ENCODE data around the gene TRIM7. TPM values are rescaled to one million over a fixed set of nuclear protein-coding genes. Genes with fewer than 3 reads are reported as not detected.

The TRIM7 gene
- total and polyA plus RNA-seq, 2 experiments from 2014 or later = 0.53 to 0.56 TPM

DNA sequence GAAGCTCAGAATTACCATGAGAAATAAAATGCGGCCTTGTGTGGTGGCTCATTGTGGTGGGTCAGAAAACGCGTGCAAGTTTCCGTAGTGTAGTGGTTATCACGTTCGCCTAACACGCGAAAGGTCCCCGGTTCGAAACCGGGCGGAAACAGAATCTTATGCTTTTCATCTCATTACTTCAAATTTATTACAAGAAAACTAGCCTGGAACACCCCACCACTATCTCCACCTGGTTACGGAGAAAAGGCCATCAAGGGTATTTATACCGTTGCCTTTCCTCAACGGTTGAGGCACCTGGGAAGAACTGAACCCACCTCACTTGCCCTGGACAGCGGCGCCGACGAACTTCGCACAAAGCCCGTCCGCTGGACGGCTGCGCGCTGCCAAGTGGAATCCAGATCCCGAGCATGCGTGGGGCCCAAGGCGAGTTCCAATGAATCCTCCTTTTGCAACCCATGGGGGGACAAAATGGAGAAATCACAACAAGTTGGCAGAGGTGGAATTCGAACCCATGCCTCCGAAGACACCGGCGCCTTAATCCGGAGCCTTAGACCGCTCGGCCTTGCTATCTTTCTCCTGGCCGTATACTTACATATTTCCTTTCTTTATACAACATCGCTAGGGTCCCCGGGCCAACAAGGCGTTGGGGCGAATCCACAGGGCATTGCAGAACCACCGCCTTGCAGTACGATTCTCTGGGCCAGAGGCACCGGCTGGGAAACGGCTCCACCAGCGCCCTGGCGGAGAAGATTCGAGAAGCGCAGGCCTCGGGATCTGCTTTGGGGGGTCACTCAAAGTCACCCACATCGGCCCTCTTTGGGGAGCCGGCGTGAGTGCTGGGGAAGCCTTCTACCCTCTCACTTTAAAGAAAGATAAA, 40.7 kb downstream of the TRIM7 start:
- H3K27ac Mint-ChIP-seq = peak overlapping the region; percentile 81

DNA sequence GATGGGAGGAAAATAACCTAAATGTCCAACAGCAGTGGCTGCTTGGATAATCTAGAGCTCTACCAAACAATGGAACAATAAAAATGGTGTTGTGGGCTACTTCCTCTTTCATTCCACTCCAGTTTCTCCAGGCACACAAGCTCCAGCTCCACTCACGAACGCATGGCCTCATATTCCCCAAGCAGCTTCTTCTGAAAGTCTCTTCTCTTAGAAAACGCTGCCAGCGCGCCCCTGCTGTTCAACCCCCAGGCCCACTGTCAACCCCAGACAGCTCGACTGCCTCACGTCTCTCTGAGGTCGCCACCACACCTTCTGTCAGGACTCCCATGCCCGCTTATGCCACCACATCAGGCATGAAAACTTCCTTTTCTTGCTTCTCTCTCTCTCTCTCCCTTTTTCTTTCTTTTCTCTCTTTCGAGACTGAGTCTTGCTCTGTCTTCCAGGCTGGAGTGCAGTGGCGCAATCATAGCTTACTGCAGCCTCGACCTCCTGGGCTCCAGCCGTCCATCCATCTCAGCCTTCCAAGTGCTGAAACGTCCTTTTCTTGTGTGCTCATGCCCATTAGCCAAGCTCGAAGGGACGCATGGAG, 41.4 kb downstream of the TRIM7 start:
- Histone ChIP-seq H3K79me2 (replicated peaks; ENCODE audit: insufficient read depth) (no peaks in the 10 kb centered on the region), H3K27ac (ENCODE audit: low read depth) (peak overlapping the region; percentile 61; the same call in 1 of the 2 replicates), H2AFZ (peak overlapping the region; percentile 95), H3K27me3 (ENCODE audit: insufficient read depth) (peaks cover 14% of the 10 kb centered on the region), H3F3A (replicated peaks; ENCODE audit: low read depth) (no peaks in the 10 kb centered on the region; the same call in 1 of the 2 replicates), H3K36me3 (ENCODE audit: insufficient read depth) (no peaks in the 10 kb centered on the region), H3K9me2 (ENCODE audit: insufficient read depth) (no peaks in the 10 kb centered on the region; the same call in 1 of the 2 replicates), H4K20me1 (replicated peaks; ENCODE audit: insufficient read depth) (no peaks in the 10 kb centered on the region), H3K4me2 (peak overlapping the region; percentile 96), H3K4me1 (ENCODE audit: insufficient read depth) (peaks cover 10% of the 10 kb centered on the region), H3K4me3 (peak overlapping the region; percentile 84)
- peak overlapping the region; percentile 81 for H3K27ac Mint-ChIP-seq
- H3K27me3 Mint-ChIP-seq (ENCODE audit: insufficient read depth, low read depth, poor library complexity) = peaks cover 43% of the 10 kb centered on the region
- TF ChIP-seq NANOG (IDR thresholded peaks at IDR 0.05; ENCODE audit: borderline replicate concordance) = no peak
- no peak for TF ChIP-seq POLR2AphosphoS5 (IDR thresholded peaks at IDR 0.05; ENCODE audit: low read depth)
- TF ChIP-seq, protein P1, sequence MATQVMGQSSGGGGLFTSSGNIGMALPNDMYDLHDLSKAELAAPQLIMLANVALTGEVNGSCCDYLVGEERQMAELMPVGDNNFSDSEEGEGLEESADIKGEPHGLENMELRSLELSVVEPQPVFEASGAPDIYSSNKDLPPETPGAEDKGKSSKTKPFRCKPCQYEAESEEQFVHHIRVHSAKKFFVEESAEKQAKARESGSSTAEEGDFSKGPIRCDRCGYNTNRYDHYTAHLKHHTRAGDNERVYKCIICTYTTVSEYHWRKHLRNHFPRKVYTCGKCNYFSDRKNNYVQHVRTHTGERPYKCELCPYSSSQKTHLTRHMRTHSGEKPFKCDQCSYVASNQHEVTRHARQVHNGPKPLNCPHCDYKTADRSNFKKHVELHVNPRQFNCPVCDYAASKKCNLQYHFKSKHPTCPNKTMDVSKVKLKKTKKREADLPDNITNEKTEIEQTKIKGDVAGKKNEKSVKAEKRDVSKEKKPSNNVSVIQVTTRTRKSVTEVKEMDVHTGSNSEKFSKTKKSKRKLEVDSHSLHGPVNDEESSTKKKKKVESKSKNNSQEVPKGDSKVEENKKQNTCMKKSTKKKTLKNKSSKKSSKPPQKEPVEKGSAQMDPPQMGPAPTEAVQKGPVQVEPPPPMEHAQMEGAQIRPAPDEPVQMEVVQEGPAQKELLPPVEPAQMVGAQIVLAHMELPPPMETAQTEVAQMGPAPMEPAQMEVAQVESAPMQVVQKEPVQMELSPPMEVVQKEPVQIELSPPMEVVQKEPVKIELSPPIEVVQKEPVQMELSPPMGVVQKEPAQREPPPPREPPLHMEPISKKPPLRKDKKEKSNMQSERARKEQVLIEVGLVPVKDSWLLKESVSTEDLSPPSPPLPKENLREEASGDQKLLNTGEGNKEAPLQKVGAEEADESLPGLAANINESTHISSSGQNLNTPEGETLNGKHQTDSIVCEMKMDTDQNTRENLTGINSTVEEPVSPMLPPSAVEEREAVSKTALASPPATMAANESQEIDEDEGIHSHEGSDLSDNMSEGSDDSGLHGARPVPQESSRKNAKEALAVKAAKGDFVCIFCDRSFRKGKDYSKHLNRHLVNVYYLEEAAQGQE (IDR thresholded peaks at IDR 0.05; ENCODE audit: unreplicated experiment) = no peak
- TF ChIP-seq, protein P2, sequence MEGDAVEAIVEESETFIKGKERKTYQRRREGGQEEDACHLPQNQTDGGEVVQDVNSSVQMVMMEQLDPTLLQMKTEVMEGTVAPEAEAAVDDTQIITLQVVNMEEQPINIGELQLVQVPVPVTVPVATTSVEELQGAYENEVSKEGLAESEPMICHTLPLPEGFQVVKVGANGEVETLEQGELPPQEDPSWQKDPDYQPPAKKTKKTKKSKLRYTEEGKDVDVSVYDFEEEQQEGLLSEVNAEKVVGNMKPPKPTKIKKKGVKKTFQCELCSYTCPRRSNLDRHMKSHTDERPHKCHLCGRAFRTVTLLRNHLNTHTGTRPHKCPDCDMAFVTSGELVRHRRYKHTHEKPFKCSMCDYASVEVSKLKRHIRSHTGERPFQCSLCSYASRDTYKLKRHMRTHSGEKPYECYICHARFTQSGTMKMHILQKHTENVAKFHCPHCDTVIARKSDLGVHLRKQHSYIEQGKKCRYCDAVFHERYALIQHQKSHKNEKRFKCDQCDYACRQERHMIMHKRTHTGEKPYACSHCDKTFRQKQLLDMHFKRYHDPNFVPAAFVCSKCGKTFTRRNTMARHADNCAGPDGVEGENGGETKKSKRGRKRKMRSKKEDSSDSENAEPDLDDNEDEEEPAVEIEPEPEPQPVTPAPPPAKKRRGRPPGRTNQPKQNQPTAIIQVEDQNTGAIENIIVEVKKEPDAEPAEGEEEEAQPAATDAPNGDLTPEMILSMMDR (conservative IDR thresholded peaks at IDR 0.05; ENCODE audit: low read depth in 2 of 2) = no peak; a peak in 1 of 4 replicates
- no peak for TF ChIP-seq EZH2 (IDR thresholded peaks at IDR 0.05; ENCODE audit: low read depth, unreplicated experiment)
- no peak for TF ChIP-seq EZH2phosphoT487 (IDR thresholded peaks at IDR 0.05; ENCODE audit: unreplicated experiment)
- ATAC-seq (peak; percentile 13), DNase-seq (ENCODE audit: low spot score) (peak; percentile 53)
- H3K4me3 Mint-ChIP-seq = peak overlapping the region; percentile 95
- H3K9me3 Mint-ChIP-seq = no peaks in the 10 kb centered on the region
- H3K4me1 Mint-ChIP-seq = peaks cover 23% of the 10 kb centered on the region
- no peaks in the 10 kb centered on the region for H3K36me3 Mint-ChIP-seq (ENCODE audit: low read depth)

More for the DNA sequence above, 40.7 kb downstream of the TRIM7 start:
- ATAC-seq (peak; percentile 8), DNase-seq (ENCODE audit: low spot score) (peak; percentile 65)
- Histone ChIP-seq H4K20me1 (replicated peaks; ENCODE audit: insufficient read depth) (no peaks in the 10 kb centered on the region), H3K27ac (ENCODE audit: low read depth) (peak overlapping the region; percentile 65; the same call in 1 of the 2 replicates), H3K79me2 (replicated peaks; ENCODE audit: insufficient read depth) (no peaks in the 10 kb centered on the region), H3K4me1 (ENCODE audit: insufficient read depth) (peaks cover 10% of the 10 kb centered on the region), H3K36me3 (ENCODE audit: insufficient read depth) (no peaks in the 10 kb centered on the region), H3K27me3 (ENCODE audit: insufficient read depth) (peaks cover 14% of the 10 kb centered on the region), H3K9me2 (ENCODE audit: insufficient read depth) (no peaks in the 10 kb centered on the region; the same call in 1 of the 2 replicates), H3F3A (replicated peaks; ENCODE audit: low read depth) (no peaks in the 10 kb centered on the region; the same call in 1 of the 2 replicates), H2AFZ (peak overlapping the region; percentile 99), H3K4me2 (peak overlapping the region; percentile 96), H3K4me3 (peak overlapping the region; percentile 84)
- TF ChIP-seq STAT1 (IDR thresholded peaks at IDR 0.05; ENCODE audit: unreplicated experiment) (no peak), ZNF114 (CRISPR knock-in tag; IDR thresholded peaks at IDR 0.05) (no peak), NANOG (IDR thresholded peaks at IDR 0.05; ENCODE audit: borderline replicate concordance) (no peak)
- TF ChIP-seq, protein P2 (conservative IDR thresholded peaks at IDR 0.05; ENCODE audit: low read depth in 2 of 2) = no peak
- Mint-ChIP-seq H3K9me3 (0 out of 3 replicates have a peak, but pooled peaks cover under 1% of the 10 kb centered on the region), H3K4me3 (peak overlapping the region; percentile 95), H3K27me3 (ENCODE audit: insufficient read depth, low read depth, poor library complexity) (peaks cover 46% of the 10 kb centered on the region), H3K36me3 (ENCODE audit: low read depth) (no peaks in the 10 kb centered on the region), H3K4me1 (peaks cover 25% of the 10 kb centered on the region)
